T-helper 2 cell treated with Interferon-gamma antibody and Interleukin-4, amounts not matched to agents 100 ng/mL and 5 ng/mL, for 36 hours (primary cell): Measurements from ENCODE around the gene DISP3. TPM values are rescaled to one million over a fixed set of nuclear protein-coding genes. Genes with fewer than 3 reads are reported as not detected.

ENCODE experiments used
- intact Hi-C: fragments of 100-400 bp; cut with micrococcal nuclease; formaldehyde crosslinking; loops from one replicate; pipeline ENCODE4 v1.15.1; 2023
- total RNA-seq: library from RNA; stranded (reverse); gene quantifications from 2 replicates; pipeline ENCODE4 v1.2.3, GENCODE V29; 2022

The DISP3 gene
- total RNA-seq, 1 donor from 2014 or later, result 0.50 TPM

GRCh38 chr1:11541956-11542355 is 63.0 kb downstream of the DISP3 start:
- intact Hi-C loops, result no loop called here

GRCh38 chr1:11543392-11543791 is 64.4 kb downstream of the DISP3 start:
- intact Hi-C loops, result no loop called here

GRCh38 chr1:11543796-11544195 is 64.8 kb downstream of the DISP3 start:
- intact Hi-C loops, result no loop called here

- intact Hi-C loops, result no loop called here
These were observed 67.5 kb downstream of the DISP3 start for GRCh38 chr1:11546456-11546855.

- intact Hi-C loops, result no loop called here
These were observed 71.8 kb downstream of the DISP3 start for GRCh38 chr1:11550664-11551283.

GRCh38 chr1:11558276-11558675 is 79.3 kb downstream of the DISP3 start:
- intact Hi-C loops, result no loop called here

- intact Hi-C loops, result no loop called here
These were observed 80.1 kb downstream of the DISP3 start for GRCh38 chr1:11558871-11559590.

GRCh38 chr1:11559591-11559970 is 80.6 kb downstream of the DISP3 start:
- intact Hi-C loops, result no loop called here

GRCh38 chr1:11560061-11560460 is 81.1 kb downstream of the DISP3 start:
- intact Hi-C loops, result no loop called here

- intact Hi-C loops, result no loop called here
These were observed 82.8 kb downstream of the DISP3 start for GRCh38 chr1:11561740-11562139.

GRCh38 chr1:11562664-11563063 is 83.7 kb downstream of the DISP3 start:
- intact Hi-C loops, result no loop called here

- intact Hi-C loops, result no loop called here
These were observed 84.7 kb downstream of the DISP3 start for GRCh38 chr1:11563560-11564069.

GRCh38 chr1:11564237-11564636 is 85.3 kb downstream of the DISP3 start:
- intact Hi-C loops, result no loop called here

GRCh38 chr1:11566042-11566850 is 87.3 kb downstream of the DISP3 start:
- intact Hi-C loops, result no loop called here

GRCh38 chr1:11567244-11568065 is 88.5 kb downstream of the DISP3 start:
- intact Hi-C loops, result no loop called here

GRCh38 chr1:11568687-11569086 is 89.7 kb downstream of the DISP3 start:
- intact Hi-C loops, result no loop called here

GRCh38 chr1:11569551-11569950 is 90.6 kb downstream of the DISP3 start:
- intact Hi-C loops, result no loop called here

GRCh38 chr1:11569954-11570353 is 91.0 kb downstream of the DISP3 start:
- intact Hi-C loops, result no loop called here

GRCh38 chr1:11570821-11571380 is 91.9 kb downstream of the DISP3 start:
- intact Hi-C loops, result no loop called here

GRCh38 chr1:11571906-11572616 is 93.1 kb downstream of the DISP3 start:
- intact Hi-C loops, result no loop called here
